Measurements from ENCODE around the gene DOCK1. TPM values are rescaled to one million over a fixed set of nuclear protein-coding genes. Genes with fewer than 3 reads are reported as not detected.

The DOCK1 gene
- total RNA-seq, 1 experiment from 2014 or later = not detected

DNA sequence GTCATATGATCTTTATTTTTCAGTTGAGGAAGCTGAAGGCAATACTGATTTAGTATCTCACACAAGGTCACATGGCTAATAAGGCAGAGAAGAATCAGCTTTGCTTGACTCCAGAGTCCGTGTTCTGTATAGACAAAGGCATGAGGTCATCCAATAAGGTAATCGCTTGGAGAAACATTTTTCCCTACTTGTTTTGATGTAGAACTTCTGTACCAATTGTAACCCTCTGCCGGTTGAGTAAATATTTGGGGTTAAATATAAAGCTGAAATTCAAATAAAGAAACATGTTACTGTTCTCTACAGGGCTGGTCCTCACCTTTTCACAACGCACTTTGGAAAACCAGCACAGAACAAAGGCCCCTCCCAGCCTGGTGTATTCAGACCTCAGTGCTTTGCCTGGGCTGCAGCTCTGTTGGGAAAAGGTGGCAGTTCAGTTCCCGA is 374.1 kb downstream of the DOCK1 start:
- H3K36me3 ChIP-seq (ENCODE audit: insufficient read depth, low read length) = no peaks in the 10 kb centered on the region
- no peak overlapping the region for H3K4me2 ChIP-seq (ENCODE audit: low read depth, low read length, poor library complexity, severe bottlenecking)
- no peak overlapping the region for H2AFZ ChIP-seq (ENCODE audit: low read length)

DNA sequence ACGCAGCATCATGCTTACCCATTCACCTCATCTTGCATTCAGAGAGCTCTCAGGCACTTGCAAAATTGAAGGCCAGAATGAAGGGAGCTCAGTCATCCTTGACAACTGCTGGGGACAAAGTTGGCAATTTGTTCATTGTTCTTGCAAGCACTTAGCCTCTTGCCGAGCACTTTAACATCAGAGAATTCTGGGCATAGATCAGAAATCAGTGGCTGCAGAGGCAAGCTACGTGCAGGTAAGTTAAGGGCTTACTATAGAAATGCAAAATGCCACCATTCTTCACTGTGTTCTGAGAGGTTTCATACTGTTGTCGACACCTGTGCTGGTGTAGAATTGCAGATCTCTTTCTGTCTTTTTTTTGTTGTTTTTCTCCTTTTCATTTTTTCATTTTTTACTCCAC is 375.2 kb downstream of the DOCK1 start:
- H3K27me3 ChIP-seq (ENCODE audit: low read length) = no peaks in the 10 kb centered on the region
- H3K9ac ChIP-seq (ENCODE audit: low read length) = no peak overlapping the region
- H2AFZ ChIP-seq (ENCODE audit: low read length) = no peak overlapping the region
- H4K20me1 ChIP-seq (ENCODE audit: insufficient read depth, low read depth, low read length) = no peaks in the 10 kb centered on the region
- no peaks in the 10 kb centered on the region for H3K9me2 ChIP-seq (replicated peaks; ENCODE audit: insufficient read depth, low read length)
- no peaks in the 10 kb centered on the region for H3K36me3 ChIP-seq (ENCODE audit: insufficient read depth, low read length)
- H3K4me2 ChIP-seq (ENCODE audit: low read depth, low read length, poor library complexity, severe bottlenecking) = no peak overlapping the region
- DNase-seq = no peak
- H3K9me3 ChIP-seq (ENCODE audit: low read length) = no peaks in the 10 kb centered on the region
- H3K27ac ChIP-seq (ENCODE audit: low read length) = no peak overlapping the region
- H3K4me1 ChIP-seq (ENCODE audit: low read length) = no peaks in the 10 kb centered on the region
- H3K4me3 ChIP-seq (ENCODE audit: low read length) = no peak overlapping the region
- H3K79me2 ChIP-seq (ENCODE audit: low read length) = no peaks in the 10 kb centered on the region

More for the DNA sequence above, 374.1 kb downstream of the DOCK1 start:
- no peaks in the 10 kb centered on the region for H3K79me2 ChIP-seq (ENCODE audit: low read length)
- no peaks in the 10 kb centered on the region for H4K20me1 ChIP-seq (ENCODE audit: insufficient read depth, low read depth, low read length)
- H3K27ac ChIP-seq (ENCODE audit: low read length) = no peak overlapping the region
- no peak for DNase-seq
- no peak overlapping the region for H3K9ac ChIP-seq (ENCODE audit: low read length)
- no peaks in the 10 kb centered on the region for H3K9me2 ChIP-seq (replicated peaks; ENCODE audit: insufficient read depth, low read length)
- no peaks in the 10 kb centered on the region for H3K9me3 ChIP-seq (ENCODE audit: low read length)
- no peaks in the 10 kb centered on the region for H3K4me1 ChIP-seq (ENCODE audit: low read length)
- H3K27me3 ChIP-seq (ENCODE audit: low read length) = no peaks in the 10 kb centered on the region
- no peak overlapping the region for H3K4me3 ChIP-seq (ENCODE audit: low read length)

DNA sequence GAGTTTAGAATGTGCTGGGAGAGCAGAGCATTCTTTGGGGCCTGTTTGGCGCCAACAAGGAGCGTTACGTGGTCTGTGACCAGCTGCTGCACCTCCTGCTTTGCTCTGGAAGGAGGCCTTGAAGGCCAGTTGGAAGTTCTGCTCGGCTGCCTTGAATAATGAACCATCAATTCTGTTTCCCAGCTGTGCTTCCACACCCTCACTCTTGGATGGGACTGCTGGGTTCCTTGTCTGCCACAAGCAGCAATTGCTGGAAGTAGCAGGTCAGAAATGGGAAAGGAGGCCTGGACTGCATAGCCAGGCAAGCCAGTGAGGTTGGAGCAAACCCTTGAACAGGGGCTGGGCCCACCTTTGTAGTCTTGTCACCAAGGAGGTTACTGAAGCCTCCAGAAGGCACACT is 377.8 kb downstream of the DOCK1 start:
- no peaks in the 10 kb centered on the region for H4K20me1 ChIP-seq (ENCODE audit: insufficient read depth, low read depth, low read length)
- no peaks in the 10 kb centered on the region for H3K27me3 ChIP-seq (ENCODE audit: low read length)
- H3K9me3 ChIP-seq (ENCODE audit: low read length) = no peaks in the 10 kb centered on the region
- H3K9me2 ChIP-seq (replicated peaks; ENCODE audit: insufficient read depth, low read length) = no peaks in the 10 kb centered on the region
- H3K36me3 ChIP-seq (ENCODE audit: insufficient read depth, low read length) = no peaks in the 10 kb centered on the region
- no peak for DNase-seq
- H3K4me3 ChIP-seq (ENCODE audit: low read length) = no peak overlapping the region
- no peaks in the 10 kb centered on the region for H3K79me2 ChIP-seq (ENCODE audit: low read length)
- no peaks in the 10 kb centered on the region for H3K4me1 ChIP-seq (ENCODE audit: low read length)
- no peak overlapping the region for H3K9ac ChIP-seq (ENCODE audit: low read length)
- H3K4me2 ChIP-seq (ENCODE audit: low read depth, low read length, poor library complexity, severe bottlenecking) = no peak overlapping the region
- no peak overlapping the region for H3K27ac ChIP-seq (ENCODE audit: low read length)
- H2AFZ ChIP-seq (ENCODE audit: low read length) = no peak overlapping the region

DNA sequence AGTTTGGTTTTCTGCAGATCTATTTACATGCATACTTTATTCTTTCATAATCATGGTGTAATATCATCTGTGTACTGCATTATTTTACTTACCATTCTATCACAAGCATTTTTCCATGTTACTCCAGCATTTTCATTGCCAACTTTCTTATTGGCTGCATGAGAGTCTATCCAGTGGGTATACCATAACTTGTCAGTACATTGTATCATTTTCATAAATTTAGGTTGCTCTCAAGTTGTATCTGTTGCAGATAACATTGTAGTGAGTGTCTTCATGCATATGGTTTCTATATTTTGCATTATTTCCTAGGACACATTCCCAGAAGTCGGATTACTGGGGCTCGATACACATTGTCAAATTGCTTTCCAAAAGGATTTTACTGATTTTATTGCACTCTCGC is 378.3 kb downstream of the DOCK1 start:
- Histone ChIP-seq H3K27me3 (ENCODE audit: low read length) (no peaks in the 10 kb centered on the region), H3K9ac (ENCODE audit: low read length) (no peak overlapping the region), H3K9me3 (ENCODE audit: low read length) (no peaks in the 10 kb centered on the region), H3K27ac (ENCODE audit: low read length) (no peak overlapping the region), H3K4me1 (ENCODE audit: low read length) (no peaks in the 10 kb centered on the region), H4K20me1 (ENCODE audit: insufficient read depth, low read depth, low read length) (no peaks in the 10 kb centered on the region), H3K4me2 (ENCODE audit: low read depth, low read length, poor library complexity, severe bottlenecking) (no peak overlapping the region), H3K4me3 (ENCODE audit: low read length) (no peak overlapping the region), H2AFZ (ENCODE audit: low read length) (no peak overlapping the region), H3K9me2 (replicated peaks; ENCODE audit: insufficient read depth, low read length) (no peaks in the 10 kb centered on the region), H3K36me3 (ENCODE audit: insufficient read depth, low read length) (no peaks in the 10 kb centered on the region), H3K79me2 (ENCODE audit: low read length) (no peaks in the 10 kb centered on the region)
- no peak for DNase-seq

DNA sequence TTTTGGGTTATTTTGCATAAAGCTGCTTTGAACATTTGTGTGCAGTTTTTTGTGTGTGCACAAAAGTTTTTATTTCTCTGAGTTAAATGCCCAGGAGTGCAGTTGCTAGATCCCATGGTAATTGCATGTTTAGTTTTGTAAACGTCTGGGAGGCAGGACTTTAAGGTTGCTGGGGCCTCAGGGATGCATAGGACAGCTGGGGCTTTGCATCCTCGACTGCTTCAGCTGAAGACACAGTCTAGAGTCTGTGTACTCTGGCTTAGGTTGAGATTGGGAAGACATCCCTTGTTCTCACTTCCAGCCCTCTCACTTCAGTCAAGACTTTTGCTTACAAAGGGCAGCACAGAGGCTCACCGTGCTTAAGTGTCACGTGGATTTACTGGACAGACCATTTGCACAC is 385.6 kb downstream of the DOCK1 start:
- Histone ChIP-seq H3K4me1 (ENCODE audit: low read length) (no peaks in the 10 kb centered on the region), H3K27ac (ENCODE audit: low read length) (no peak overlapping the region)
- DNase-seq = no peak

DNA sequence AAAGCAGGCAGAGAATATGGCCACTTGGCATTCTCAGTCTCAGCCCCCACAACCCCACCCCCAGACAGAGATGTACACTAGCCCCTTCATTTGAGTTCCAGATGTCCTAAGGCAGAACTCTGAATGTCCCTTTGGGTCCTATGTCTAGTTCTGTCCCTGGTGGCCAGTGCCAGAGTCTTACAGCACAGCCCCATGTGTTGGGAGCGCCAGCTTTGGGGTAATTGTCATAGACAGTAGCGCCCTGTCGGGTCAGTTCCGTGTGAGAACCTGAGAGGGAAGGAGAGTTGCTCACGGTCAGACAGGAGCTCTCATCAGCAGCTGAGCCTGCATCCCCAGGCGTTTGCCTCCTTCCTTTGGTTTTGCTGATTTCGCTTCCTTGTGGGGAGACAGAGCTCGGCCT is 386.1 kb downstream of the DOCK1 start:
- Histone ChIP-seq H3K9me3 (ENCODE audit: low read length) (no peaks in the 10 kb centered on the region), H2AFZ (ENCODE audit: low read length) (no peak overlapping the region), H3K27ac (ENCODE audit: low read length) (no peak overlapping the region), H3K4me1 (ENCODE audit: low read length) (no peaks in the 10 kb centered on the region), H4K20me1 (ENCODE audit: insufficient read depth, low read depth, low read length) (no peaks in the 10 kb centered on the region), H3K9me2 (replicated peaks; ENCODE audit: insufficient read depth, low read length) (no peaks in the 10 kb centered on the region), H3K36me3 (ENCODE audit: insufficient read depth, low read length) (no peaks in the 10 kb centered on the region), H3K9ac (ENCODE audit: low read length) (no peak overlapping the region), H3K27me3 (ENCODE audit: low read length) (no peaks in the 10 kb centered on the region), H3K79me2 (ENCODE audit: low read length) (no peaks in the 10 kb centered on the region), H3K4me2 (ENCODE audit: low read depth, low read length, poor library complexity, severe bottlenecking) (no peak overlapping the region), H3K4me3 (ENCODE audit: low read length) (no peak overlapping the region)
- no peak for DNase-seq

More for the DNA sequence above, 385.6 kb downstream of the DOCK1 start:
- Histone ChIP-seq H3K9ac (ENCODE audit: low read length) (no peak overlapping the region), H3K27me3 (ENCODE audit: low read length) (no peaks in the 10 kb centered on the region), H3K4me3 (ENCODE audit: low read length) (no peak overlapping the region), H3K9me3 (ENCODE audit: low read length) (no peaks in the 10 kb centered on the region), H3K36me3 (ENCODE audit: insufficient read depth, low read length) (no peaks in the 10 kb centered on the region), H4K20me1 (ENCODE audit: insufficient read depth, low read depth, low read length) (no peaks in the 10 kb centered on the region), H3K4me2 (ENCODE audit: low read depth, low read length, poor library complexity, severe bottlenecking) (no peak overlapping the region), H2AFZ (ENCODE audit: low read length) (no peak overlapping the region), H3K9me2 (replicated peaks; ENCODE audit: insufficient read depth, low read length) (no peaks in the 10 kb centered on the region), H3K79me2 (ENCODE audit: low read length) (no peaks in the 10 kb centered on the region)

DNA sequence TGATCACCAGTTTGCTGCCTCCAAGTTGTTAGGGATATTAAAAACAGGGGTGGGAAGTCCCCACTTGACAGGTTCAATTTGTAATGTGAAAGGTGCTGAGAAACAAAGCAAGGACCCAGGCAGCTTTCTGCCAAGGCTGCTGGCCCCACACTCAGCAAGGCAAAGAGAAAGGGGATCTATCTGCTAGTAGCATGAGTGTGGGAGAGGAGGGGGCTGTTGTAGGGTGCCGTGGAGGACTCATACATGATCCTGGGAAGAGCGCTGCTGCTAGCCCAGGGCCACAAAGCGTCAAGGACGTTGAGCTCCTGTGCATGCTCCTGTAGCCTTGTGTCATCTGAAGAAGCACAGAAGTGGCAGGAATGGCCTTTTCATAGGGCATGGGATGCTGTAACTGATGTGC is 387.7 kb downstream of the DOCK1 start:
- Histone ChIP-seq H3K9ac (ENCODE audit: low read length) (no peak overlapping the region), H3K79me2 (ENCODE audit: low read length) (no peaks in the 10 kb centered on the region), H3K27ac (ENCODE audit: low read length) (no peak overlapping the region), H3K9me2 (replicated peaks; ENCODE audit: insufficient read depth, low read length) (no peaks in the 10 kb centered on the region), H3K4me2 (ENCODE audit: low read depth, low read length, poor library complexity, severe bottlenecking) (no peak overlapping the region), H3K36me3 (ENCODE audit: insufficient read depth, low read length) (no peaks in the 10 kb centered on the region), H2AFZ (ENCODE audit: low read length) (no peak overlapping the region), H4K20me1 (ENCODE audit: insufficient read depth, low read depth, low read length) (no peaks in the 10 kb centered on the region), H3K4me3 (ENCODE audit: low read length) (no peak overlapping the region), H3K27me3 (ENCODE audit: low read length) (no peaks in the 10 kb centered on the region), H3K4me1 (ENCODE audit: low read length) (no peaks in the 10 kb centered on the region), H3K9me3 (ENCODE audit: low read length) (no peaks in the 10 kb centered on the region)
- no peak for DNase-seq

DNA sequence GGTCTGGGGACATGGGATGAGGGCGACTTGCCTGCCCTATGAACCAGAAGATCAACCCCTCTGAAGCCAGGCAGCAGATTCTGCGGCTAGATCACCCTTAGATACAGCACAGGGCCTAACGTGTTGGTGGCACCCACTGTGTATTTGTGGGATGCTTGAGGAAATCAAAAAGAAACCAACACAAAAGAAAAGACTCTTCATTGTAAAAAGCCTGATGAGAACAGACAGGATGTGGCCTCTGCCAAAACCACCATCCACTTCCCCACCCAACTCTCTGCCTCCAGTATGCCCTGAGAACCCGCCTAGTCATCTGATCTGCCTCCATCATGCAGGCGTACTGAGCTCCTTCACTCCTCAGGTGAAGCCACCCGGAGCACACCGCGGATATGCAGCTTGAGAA is 388.4 kb downstream of the DOCK1 start:
- Histone ChIP-seq H2AFZ (ENCODE audit: low read length) (no peak overlapping the region), H3K36me3 (ENCODE audit: insufficient read depth, low read length) (no peaks in the 10 kb centered on the region), H3K79me2 (ENCODE audit: low read length) (no peaks in the 10 kb centered on the region), H3K9ac (ENCODE audit: low read length) (no peak overlapping the region), H3K4me3 (ENCODE audit: low read length) (no peak overlapping the region), H4K20me1 (ENCODE audit: insufficient read depth, low read depth, low read length) (no peaks in the 10 kb centered on the region), H3K27ac (ENCODE audit: low read length) (no peak overlapping the region), H3K27me3 (ENCODE audit: low read length) (no peaks in the 10 kb centered on the region), H3K4me1 (ENCODE audit: low read length) (no peaks in the 10 kb centered on the region), H3K9me2 (replicated peaks; ENCODE audit: insufficient read depth, low read length) (no peaks in the 10 kb centered on the region), H3K4me2 (ENCODE audit: low read depth, low read length, poor library complexity, severe bottlenecking) (no peak overlapping the region), H3K9me3 (ENCODE audit: low read length) (no peaks in the 10 kb centered on the region)
- no peak for DNase-seq

DNA sequence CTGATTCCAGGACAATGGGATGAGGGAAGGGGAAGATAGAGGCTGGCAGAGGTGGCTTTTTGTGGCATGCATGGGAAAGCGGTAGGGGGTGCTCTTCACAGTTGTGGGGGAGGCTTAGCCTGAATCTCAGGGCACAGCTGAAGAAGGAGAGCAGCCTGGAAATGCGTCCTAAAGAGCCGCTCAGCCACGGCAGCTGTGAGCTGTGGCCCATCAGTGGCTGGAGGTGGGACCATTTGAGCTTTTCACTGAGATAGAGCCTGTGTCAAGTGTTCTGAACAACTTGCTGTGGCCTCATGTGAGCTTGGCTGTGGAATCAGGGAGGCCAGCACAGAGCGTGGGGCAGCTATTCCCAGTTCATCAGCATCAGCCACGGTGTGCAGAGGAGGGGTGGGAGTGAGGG is 391.5 kb downstream of the DOCK1 start:
- Histone ChIP-seq H3K9ac (ENCODE audit: low read length) (no peak overlapping the region), H3K9me3 (ENCODE audit: low read length) (no peaks in the 10 kb centered on the region), H2AFZ (ENCODE audit: low read length) (no peak overlapping the region), H3K27ac (ENCODE audit: low read length) (no peak overlapping the region), H4K20me1 (ENCODE audit: insufficient read depth, low read depth, low read length) (no peaks in the 10 kb centered on the region), H3K79me2 (ENCODE audit: low read length) (no peaks in the 10 kb centered on the region), H3K36me3 (ENCODE audit: insufficient read depth, low read length) (no peaks in the 10 kb centered on the region), H3K4me3 (ENCODE audit: low read length) (no peak overlapping the region), H3K4me1 (ENCODE audit: low read length) (no peaks in the 10 kb centered on the region), H3K27me3 (ENCODE audit: low read length) (no peaks in the 10 kb centered on the region), H3K9me2 (replicated peaks; ENCODE audit: insufficient read depth, low read length) (no peaks in the 10 kb centered on the region), H3K4me2 (ENCODE audit: low read depth, low read length, poor library complexity, severe bottlenecking) (no peak overlapping the region)
- no peak for DNase-seq

Data from Karpas-422 (cell line).